ENCODE measurements around the gene HES7.

- TF ChIP-seq ESRRA (IDR thresholded peaks at IDR 0.05; ENCODE audit: borderline replicate concordance, low read length) (no peak), MAX (IDR thresholded peaks at IDR 0.05) (no peak), CTCF (IDR thresholded peaks at IDR 0.05) (no peak), NR3C1 (IDR thresholded peaks at IDR 0.05) (no peak), SMC3 (IDR thresholded peaks at IDR 0.05) (no peak), FOSL2 (IDR thresholded peaks at IDR 0.05) (no peak), FOSL2 (CRISPR knock-in tag; IDR thresholded peaks at IDR 0.05) (no peak), HMGXB4 (CRISPR knock-in tag; IDR thresholded peaks at IDR 0.05; ENCODE audit: borderline replicate concordance) (no peak), RNF2 (IDR thresholded peaks at IDR 0.05; ENCODE audit: borderline replicate concordance, low read depth) (no peak), POLR2A (IDR thresholded peaks at IDR 0.05; ENCODE audit: low read length) (no peak), CHD2 (IDR thresholded peaks at IDR 0.05; ENCODE audit: low read length, partially characterized antibody) (no peak)
Observed at GRCh38 chr17:8160741-8161221, 36.9 kb upstream of the HES7 start.

All from A549 (cell line).